ENCODE measurements around the gene KNDC1.

DNA sequence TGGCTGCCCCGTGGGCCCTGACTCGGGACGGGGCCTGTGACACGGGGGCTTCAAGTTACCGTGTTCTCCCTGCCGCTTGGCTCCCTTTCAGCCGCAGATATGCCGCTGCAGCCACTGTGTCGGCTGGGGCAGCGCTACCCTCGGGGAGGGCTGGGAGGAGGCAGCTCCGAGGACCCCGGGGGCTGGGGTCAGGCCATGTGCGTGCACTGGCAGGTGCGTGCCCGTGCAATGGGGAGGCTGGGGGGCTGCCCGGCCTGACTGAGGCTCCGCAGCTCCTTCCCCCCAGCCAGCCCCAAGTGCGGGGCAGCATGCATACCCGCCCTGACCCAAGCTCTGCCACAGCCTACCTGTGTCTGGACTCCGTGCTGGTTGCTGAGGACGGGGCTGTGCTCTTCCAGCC lies 29.2 kb downstream of the KNDC1 start:
- TF ChIP-seq, protein P1, sequence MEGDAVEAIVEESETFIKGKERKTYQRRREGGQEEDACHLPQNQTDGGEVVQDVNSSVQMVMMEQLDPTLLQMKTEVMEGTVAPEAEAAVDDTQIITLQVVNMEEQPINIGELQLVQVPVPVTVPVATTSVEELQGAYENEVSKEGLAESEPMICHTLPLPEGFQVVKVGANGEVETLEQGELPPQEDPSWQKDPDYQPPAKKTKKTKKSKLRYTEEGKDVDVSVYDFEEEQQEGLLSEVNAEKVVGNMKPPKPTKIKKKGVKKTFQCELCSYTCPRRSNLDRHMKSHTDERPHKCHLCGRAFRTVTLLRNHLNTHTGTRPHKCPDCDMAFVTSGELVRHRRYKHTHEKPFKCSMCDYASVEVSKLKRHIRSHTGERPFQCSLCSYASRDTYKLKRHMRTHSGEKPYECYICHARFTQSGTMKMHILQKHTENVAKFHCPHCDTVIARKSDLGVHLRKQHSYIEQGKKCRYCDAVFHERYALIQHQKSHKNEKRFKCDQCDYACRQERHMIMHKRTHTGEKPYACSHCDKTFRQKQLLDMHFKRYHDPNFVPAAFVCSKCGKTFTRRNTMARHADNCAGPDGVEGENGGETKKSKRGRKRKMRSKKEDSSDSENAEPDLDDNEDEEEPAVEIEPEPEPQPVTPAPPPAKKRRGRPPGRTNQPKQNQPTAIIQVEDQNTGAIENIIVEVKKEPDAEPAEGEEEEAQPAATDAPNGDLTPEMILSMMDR (conservative IDR thresholded peaks at IDR 0.05; ENCODE audit: low read depth, low read length) = no peak
- TF ChIP-seq SMC3 (IDR thresholded peaks at IDR 0.05; ENCODE audit: low read depth, low read length) (no peak), POLR2A (IDR thresholded peaks at IDR 0.05; ENCODE audit: low read depth, low read length) (no peak), MAZ (IDR thresholded peaks at IDR 0.05; ENCODE audit: borderline replicate concordance, low read depth, low read length) (no peak), BHLHE40 (IDR thresholded peaks at IDR 0.05; ENCODE audit: low read depth, low read length) (no peak), NFE2L2 (IDR thresholded peaks at IDR 0.05; ENCODE audit: low read depth, low read length) (no peak), RAD21 (IDR thresholded peaks at IDR 0.05; ENCODE audit: low read length) (no peak)
